ACHN (cell line): Measurements from ENCODE around the gene SETD1B.
"Not testable (repeated sequence)": the region's sequence is repeated elsewhere in the genome, so short reads cannot be mapped to it uniquely, and the experiment has no call there.

Source experiments
- DNase-seq: peaks from one replicate; pipeline ENCODE4 v3.0.0-alpha.2; 2015
- in situ Hi-C: cut with HindIII; loops from 2 replicates; pipeline ENCODE4 v1.10.0; 2017; ENCODE audit warnings: low sequenced_read_pairs, low pct_ligation_motif_present, low pct_unique_long_range_greater_than_20kb

The SETD1B gene

DNA sequence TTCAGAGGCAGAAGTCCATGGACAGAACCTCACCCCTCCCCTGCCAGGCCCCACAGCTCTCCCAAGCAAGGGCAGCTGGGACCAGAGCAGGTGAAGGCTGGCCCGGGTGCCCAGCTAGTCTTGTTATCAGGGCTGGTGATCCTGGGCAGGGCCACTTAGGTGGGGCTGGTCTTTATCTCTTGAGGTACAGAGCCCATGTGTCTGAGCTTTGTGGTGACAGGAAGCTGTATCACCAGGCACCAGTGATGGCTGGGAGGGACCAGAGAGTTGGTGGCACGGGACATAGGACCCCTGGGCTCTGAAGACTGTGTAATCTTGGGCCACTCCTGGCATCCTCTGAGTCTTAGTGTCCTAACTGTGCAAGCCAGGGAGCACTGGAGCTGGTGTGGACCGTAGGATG lies 67.7 kb downstream of the SETD1B start:
- DNase-seq, result no peak
- in situ Hi-C loops, result no loop called here

DNA sequence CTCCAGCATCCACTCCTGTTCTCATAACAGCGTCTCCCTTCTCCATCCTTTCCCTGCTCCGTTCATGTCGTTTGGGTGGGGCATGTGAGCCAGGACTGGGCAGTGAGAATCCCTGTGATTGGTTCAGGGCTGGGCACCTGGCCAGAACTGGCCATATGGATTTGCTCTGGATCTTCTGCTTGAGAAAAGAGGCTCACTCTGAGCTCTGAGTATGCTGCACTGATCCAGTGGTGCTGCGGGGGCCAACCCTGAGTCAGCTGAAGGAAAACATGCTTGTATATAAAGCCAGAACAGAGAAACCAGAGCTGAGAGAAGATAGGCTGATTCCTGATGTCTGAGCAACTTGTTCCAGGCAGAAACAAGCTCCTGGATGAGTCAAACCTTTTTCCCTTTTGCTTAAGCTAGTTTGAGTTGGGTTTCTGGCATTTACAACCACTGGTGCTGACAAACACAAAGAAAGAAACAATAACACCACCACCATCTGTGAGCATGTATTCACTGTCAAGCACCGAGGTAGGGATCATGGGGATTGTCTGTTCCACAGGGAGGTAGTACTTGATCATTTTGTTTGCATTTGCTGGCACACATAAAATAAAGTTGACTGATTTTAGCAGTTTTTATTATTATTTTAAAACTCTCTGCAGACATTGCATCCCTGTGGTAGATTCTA lies 68.9 kb downstream of the SETD1B start:
- in situ Hi-C loops, result no loop called here
- no peak for DNase-seq

DNA sequence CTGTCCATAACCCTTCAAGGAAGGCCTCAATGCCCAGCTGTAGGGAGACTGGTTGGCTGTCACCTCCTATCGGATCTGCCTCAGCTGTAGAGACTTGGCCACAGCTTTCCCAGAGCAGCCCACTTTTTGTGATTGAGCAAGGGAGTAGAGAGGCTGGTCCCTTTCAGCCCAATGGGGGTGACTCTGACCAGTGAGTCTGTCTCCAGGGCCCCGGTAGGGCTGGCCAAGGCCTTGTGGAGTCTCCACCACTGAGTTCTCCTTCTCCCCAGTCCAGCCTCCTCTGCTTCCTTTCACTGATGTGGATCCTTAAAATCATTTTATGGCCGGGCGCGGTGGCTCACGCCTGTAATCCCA lies 69.4 kb downstream of the SETD1B start:
- no peak for DNase-seq
- in situ Hi-C loops, result no loop called here

DNA sequence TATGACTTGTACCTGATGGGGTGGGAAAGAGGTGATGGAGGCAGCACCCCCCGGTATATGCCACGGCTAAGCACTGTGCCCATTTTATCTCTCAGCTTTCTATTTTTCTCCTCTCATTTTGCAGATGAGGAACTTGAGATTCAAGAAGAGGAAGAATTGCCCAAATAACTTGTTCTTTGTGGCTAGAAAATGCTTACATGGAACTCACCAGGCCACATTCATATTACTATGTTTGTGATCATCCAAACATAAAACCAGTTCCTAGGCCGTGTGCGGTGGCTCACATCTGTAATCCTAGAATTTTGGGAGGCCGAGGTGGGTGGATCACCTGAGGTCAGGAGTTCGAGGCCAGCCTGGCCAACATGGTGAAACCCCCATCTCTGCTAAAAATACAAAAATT lies 70.3 kb downstream of the SETD1B start:
- no peak for DNase-seq
- in situ Hi-C loops, result no loop called here

DNA sequence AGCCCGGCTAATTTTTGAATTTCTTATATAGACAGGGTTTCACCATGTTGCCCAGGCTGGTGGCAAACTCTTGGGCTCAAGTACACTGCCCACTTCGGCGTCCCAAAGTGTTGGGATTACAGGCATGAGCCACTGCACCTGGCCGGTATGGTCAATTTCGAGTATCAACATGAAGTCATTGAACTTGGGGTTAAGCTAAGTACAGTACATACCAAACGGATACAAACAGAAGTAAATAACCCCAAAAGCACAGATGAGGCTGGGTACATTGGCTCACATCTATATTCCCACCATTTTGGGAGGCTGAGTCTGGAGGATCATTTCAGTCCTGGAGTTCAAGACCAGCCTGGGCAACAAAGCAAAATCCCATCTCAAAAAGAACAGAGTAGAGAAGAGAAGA lies 71.8 kb downstream of the SETD1B start:
- in situ Hi-C loops, result no loop called here
- no peak for DNase-seq

DNA sequence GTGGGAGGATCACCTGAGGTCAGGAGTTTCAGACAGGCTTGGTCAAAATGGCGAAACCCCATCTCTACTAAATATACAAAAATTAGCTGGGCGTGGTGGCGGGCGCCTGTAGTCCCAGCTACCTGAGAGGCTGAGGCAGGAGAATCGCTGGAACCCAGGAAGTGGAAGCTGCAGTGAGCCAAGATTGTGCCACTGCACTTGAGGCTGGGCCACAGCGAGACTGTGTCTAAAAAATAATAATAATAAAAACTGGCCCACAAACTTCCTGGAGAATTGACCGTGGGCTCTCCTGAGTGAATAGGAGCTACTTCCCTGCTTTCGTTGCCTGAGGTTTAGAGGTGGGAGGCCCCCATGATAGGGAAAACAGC lies 72.3 kb downstream of the SETD1B start:
- DNase-seq, in situ Hi-C loops: not testable (repeated sequence)
